ENCODE measurements around the gene CD2BP2. TPM values are rescaled to one million over a fixed set of nuclear protein-coding genes. Genes with fewer than 3 reads are reported as not detected.

CD2BP2 gene
- total RNA-seq, 4 donors from 2014 or later, result 32.2 to 39.9 (median 35.3) TPM

DNA sequence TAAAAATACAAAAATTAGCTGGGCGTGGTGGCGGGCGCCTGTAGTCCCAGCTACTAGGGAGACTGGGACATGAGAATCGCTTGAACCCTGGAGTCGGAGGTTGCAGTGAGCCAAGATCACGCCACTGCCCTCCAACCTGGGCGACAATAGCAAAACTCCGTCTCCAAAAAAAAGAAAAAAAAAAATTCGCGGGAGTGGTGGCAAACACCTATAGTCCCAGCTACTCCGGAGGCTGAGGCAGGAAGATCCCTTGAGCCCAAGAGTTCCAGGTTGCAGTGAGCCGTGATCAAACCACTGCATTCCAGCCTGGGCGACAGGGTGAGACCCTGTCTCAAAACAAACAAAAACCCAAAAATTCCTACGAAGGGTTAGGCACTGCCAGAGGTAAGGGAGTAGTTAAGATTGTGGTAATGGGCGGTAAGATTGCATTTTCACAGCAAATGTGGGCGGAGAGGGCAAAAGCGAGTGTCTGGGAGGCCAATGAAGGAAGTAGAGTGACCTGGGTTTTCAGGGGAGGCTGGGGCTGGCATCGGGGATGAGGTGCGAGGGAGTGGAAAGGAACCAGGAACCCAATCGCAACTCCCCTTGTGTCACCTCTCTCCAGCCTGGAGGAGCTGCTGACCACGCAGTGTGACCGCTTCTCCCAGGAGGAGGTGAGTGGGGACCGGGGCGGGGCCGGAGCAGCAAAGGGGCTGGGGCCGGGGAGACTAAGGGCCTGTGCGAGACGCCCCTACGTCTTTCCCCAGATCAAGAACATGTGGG, 22.1 kb upstream of the CD2BP2 start:
- peak in 1 of 3 donors; percentile 57 for DNase-seq
- TF ChIP-seq, protein P1, sequence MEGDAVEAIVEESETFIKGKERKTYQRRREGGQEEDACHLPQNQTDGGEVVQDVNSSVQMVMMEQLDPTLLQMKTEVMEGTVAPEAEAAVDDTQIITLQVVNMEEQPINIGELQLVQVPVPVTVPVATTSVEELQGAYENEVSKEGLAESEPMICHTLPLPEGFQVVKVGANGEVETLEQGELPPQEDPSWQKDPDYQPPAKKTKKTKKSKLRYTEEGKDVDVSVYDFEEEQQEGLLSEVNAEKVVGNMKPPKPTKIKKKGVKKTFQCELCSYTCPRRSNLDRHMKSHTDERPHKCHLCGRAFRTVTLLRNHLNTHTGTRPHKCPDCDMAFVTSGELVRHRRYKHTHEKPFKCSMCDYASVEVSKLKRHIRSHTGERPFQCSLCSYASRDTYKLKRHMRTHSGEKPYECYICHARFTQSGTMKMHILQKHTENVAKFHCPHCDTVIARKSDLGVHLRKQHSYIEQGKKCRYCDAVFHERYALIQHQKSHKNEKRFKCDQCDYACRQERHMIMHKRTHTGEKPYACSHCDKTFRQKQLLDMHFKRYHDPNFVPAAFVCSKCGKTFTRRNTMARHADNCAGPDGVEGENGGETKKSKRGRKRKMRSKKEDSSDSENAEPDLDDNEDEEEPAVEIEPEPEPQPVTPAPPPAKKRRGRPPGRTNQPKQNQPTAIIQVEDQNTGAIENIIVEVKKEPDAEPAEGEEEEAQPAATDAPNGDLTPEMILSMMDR (IDR thresholded peaks at IDR 0.05), result no peak
- no peak for TF ChIP-seq POLR2A (IDR thresholded peaks at IDR 0.05)
- Histone ChIP-seq H3K36me3 (no peaks in the 10 kb centered on the region), H3K4me1 (peaks cover 0 to 24% (median 17%) of the 10 kb centered on the region in 4 donors), H3K27ac (peak overlapping the region; percentile 92 to 100 (median 98)), H3K9me3 (no peaks in the 10 kb centered on the region), H3K4me3 (peak overlapping the region; percentile 51 to 73 (median 70)), H3K27me3 (no peaks in the 10 kb centered on the region)

- H3K4me1 ChIP-seq, result peaks cover 0 to 23% (median 11%) of the 10 kb centered on the region in 4 donors
- H3K27me3 ChIP-seq, result no peaks in the 10 kb centered on the region
- H3K4me3 ChIP-seq, result no peak overlapping the region
- TF ChIP-seq, protein P1 (IDR thresholded peaks at IDR 0.05), result no peak
- TF ChIP-seq POLR2A (IDR thresholded peaks at IDR 0.05), result no peak
- no peaks in the 10 kb centered on the region for H3K9me3 ChIP-seq
- H3K36me3 ChIP-seq, result no peaks in the 10 kb centered on the region
- DNase-seq, result no peak
- peak overlapping the region in 3 of 4 donors; percentile 4 to 100 (median 98) for H3K27ac ChIP-seq
Observed at GRCh38 chr16:30376461-30376902, 21.4 kb upstream of the CD2BP2 start.

DNA sequence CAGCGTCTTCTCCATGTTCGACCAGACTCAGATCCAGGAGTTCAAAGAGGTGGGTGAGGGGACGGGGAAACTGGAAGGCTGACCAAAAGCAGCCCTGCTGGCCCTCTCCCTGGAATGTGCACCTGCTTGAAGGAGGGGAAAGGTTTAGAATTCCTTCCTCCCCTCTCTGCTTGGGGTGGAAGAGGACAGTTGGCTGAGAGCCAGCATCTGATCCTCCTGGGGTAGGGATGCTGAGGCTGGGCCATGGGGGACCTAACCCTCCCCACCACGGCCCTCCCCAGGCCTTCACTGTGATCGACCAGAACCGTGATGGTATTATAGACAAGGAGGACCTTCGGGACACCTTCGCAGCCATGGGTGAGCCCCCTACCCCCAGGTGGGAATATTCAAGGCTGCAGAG, 20.8 kb upstream of the CD2BP2 start:
- no peak overlapping the region for H3K4me3 ChIP-seq
- H3K9me3 ChIP-seq, result no peaks in the 10 kb centered on the region
- H3K36me3 ChIP-seq, result no peaks in the 10 kb centered on the region
- H3K27ac ChIP-seq, result no peak overlapping the region
- TF ChIP-seq, protein P1 (IDR thresholded peaks at IDR 0.05), result no peak
- TF ChIP-seq POLR2A (IDR thresholded peaks at IDR 0.05), result no peak
- DNase-seq, result peak in 1 of 3 donors; percentile 34
- H3K4me1 ChIP-seq, result peaks cover 0 to 20% (median 7%) of the 10 kb centered on the region in 4 donors
- no peaks in the 10 kb centered on the region for H3K27me3 ChIP-seq

DNA sequence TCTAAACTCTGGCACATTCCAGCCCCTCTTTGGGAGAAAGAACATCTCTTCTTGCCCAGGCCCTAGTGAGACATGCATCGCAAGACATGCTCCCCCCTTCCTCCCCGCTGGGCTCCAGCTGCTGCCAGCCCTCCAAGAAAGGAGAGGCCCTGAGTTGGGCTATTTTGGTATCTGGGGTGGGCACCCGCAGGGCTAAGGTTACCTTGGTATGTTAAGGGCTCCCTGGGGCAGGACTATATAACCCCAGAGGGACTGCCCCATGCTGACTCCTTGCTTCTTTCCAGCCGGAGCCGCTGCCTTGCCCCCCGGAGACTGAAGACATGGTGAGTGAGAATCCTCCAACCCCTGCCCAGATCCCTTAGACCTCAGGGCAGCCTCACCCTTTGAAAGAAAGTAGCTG, 19.4 kb upstream of the CD2BP2 start, which contains the start of gene MYL11:
Gene MYL11 (plus strand): TSS at position 265 of the 400 bp plus-strand sequence. CDS start 56 bp downstream, at position 321.
- TF ChIP-seq, protein P1 (IDR thresholded peaks at IDR 0.05), result no peak
- no peak for TF ChIP-seq POLR2A (IDR thresholded peaks at IDR 0.05)

GRCh38 chr16:30372725-30373124, 17.6 kb upstream of the CD2BP2 start:
- Histone ChIP-seq H3K4me1 (peaks cover 0 to 21% (median 12%) of the 10 kb centered on the region in 4 donors), H3K27me3 (no peaks in the 10 kb centered on the region), H3K27ac (no peak overlapping the region), H3K4me3 (no peak overlapping the region), H3K9me3 (no peaks in the 10 kb centered on the region), H3K36me3 (no peaks in the 10 kb centered on the region)
- no peak for TF ChIP-seq POLR2A (IDR thresholded peaks at IDR 0.05)
- TF ChIP-seq, protein P1 (IDR thresholded peaks at IDR 0.05), result no peak
- peak in 1 of 3 donors; percentile 34 for DNase-seq

More for the DNA sequence above, 19.4 kb upstream of the CD2BP2 start, which contains the start of gene MYL11:
- peaks cover 0 to 17% (median 9%) of the 10 kb centered on the region in 4 donors for H3K4me1 ChIP-seq
- H3K27ac ChIP-seq, result no peak within 1 kb of the TSS
- no peak within 1 kb of the TSS for H3K4me3 ChIP-seq
- no peaks in the 10 kb centered on the region for H3K9me3 ChIP-seq
- DNase-seq, result no peak
- H3K36me3 ChIP-seq, result no peaks in the 10 kb centered on the region
- H3K27me3 ChIP-seq, result no peaks in the 10 kb centered on the region
